ENCODE results near the gene TPM1.

TPM1 gene

GRCh38 chr15:63040954-63041353 is 1.6 kb upstream of the TPM1 start:
- no peak for DNase-seq (ENCODE audit: low read depth in 3 of 3, low spot score in 1 of 3)

- no peak for DNase-seq (ENCODE audit: low read depth in 3 of 3, low spot score in 1 of 3)
Observed at GRCh38 chr15:63041402-63041973, 1.1 kb upstream of the TPM1 start.

- no peak for DNase-seq (ENCODE audit: low read depth in 3 of 3, low spot score in 1 of 3)
Observed at GRCh38 chr15:63042877-63043334, 359 bp downstream of the TPM1 start.

GRCh38 chr15:63043335-63044076 is 959 bp downstream of the TPM1 start:
- DNase-seq (ENCODE audit: low read depth in 3 of 3, low spot score in 1 of 3), result no peak

- DNase-seq (ENCODE audit: low read depth in 3 of 3, low spot score in 1 of 3), result no peak
Observed at GRCh38 chr15:63044077-63044644, 1.6 kb downstream of the TPM1 start.

- DNase-seq (ENCODE audit: low read depth in 3 of 3, low spot score in 1 of 3), result no peak
Observed at GRCh38 chr15:63044645-63045464, 2.3 kb downstream of the TPM1 start.

GRCh38 chr15:63045465-63045840 is 2.9 kb downstream of the TPM1 start:
- DNase-seq (ENCODE audit: low read depth in 3 of 3, low spot score in 1 of 3), result no peak

GRCh38 chr15:63045879-63046278 is 3.3 kb downstream of the TPM1 start:
- no peak for DNase-seq (ENCODE audit: low read depth in 3 of 3, low spot score in 1 of 3)

GRCh38 chr15:63046917-63047760 is 4.6 kb downstream of the TPM1 start:
- DNase-seq (ENCODE audit: low read depth in 3 of 3, low spot score in 1 of 3), result no peak

- no peak for DNase-seq (ENCODE audit: low read depth in 3 of 3, low spot score in 1 of 3)
Observed at GRCh38 chr15:63047792-63048114, 5.2 kb downstream of the TPM1 start.

GRCh38 chr15:63048115-63048775 is 5.7 kb downstream of the TPM1 start:
- peak; percentile 57 to 76 (median 70) for DNase-seq (ENCODE audit: low read depth in 3 of 3, low spot score in 1 of 3)

- peak in 1 of 3 donors; percentile 6 for DNase-seq (ENCODE audit: low read depth in 3 of 3, low spot score in 1 of 3)
Observed at GRCh38 chr15:63048776-63049665, 6.5 kb downstream of the TPM1 start.

- no peak for DNase-seq (ENCODE audit: low read depth in 3 of 3, low spot score in 1 of 3)
Observed at GRCh38 chr15:63049783-63050371, 7.3 kb downstream of the TPM1 start.

- no peak for DNase-seq (ENCODE audit: low read depth in 3 of 3, low spot score in 1 of 3)
Observed at GRCh38 chr15:63050731-63051155, 8.2 kb downstream of the TPM1 start.

- no peak for DNase-seq (ENCODE audit: low read depth in 3 of 3, low spot score in 1 of 3)
Observed at GRCh38 chr15:63051156-63052066, 8.9 kb downstream of the TPM1 start.

- DNase-seq (ENCODE audit: low read depth in 3 of 3, low spot score in 1 of 3), result no peak
Observed at GRCh38 chr15:63052077-63052841, 9.7 kb downstream of the TPM1 start.
